IMR-90 (cell line): ENCODE data around the gene FA2H. TPM values are rescaled to one million over a fixed set of nuclear protein-coding genes. Genes with fewer than 3 reads are reported as not detected.

Experiments used
- ATAC-seq: fragments of 200-7000 bp; cut with Tn5 transposase; 2 replicates; pipeline ENCODE4 v1.9.1; 2020; ENCODE audit warnings: low read depth, mild to moderate bottlenecking, moderate library complexity
- BruUV-seq: library from RNA; stranded (reverse); fragments of 400-500 nt; replicated peaks from 2 replicates; lab custom pipeline; 2021; lab: Mats Ljungman, UMichigan
- CTCF ChIA-PET: fragments of 300-600 bp; formaldehyde crosslinking; extraction: SDS; loops from one replicate; lab custom pipeline; 2021; ENCODE audit warnings: antibody characterized with exemption; lab: Yijun Ruan, JAX
- POLR2A ChIA-PET: fragments of 300-600 bp; sonication (Branson Sonifier 250); formaldehyde crosslinking; loops from one replicate; lab custom pipeline; 2022; ENCODE audit warnings: antibody characterized with exemption; ENCODE audit not compliant: unreplicated experiment; lab: Charles Lee
- DNase-seq: peaks from one replicate; pipeline ENCODE4 v3.0.0; 2013
- H2AFZ ChIP-seq: replicated peaks from 2 replicates; pipeline ENCODE3; 2013; ENCODE audit warnings: low read length, mild to moderate bottlenecking; ENCODE audit not compliant: poor library complexity
- H2AK5ac ChIP-seq: 2 replicates; pipeline ENCODE4 v1.6.1; 2013; ENCODE audit warnings: low read depth, low read length, inconsistent platforms
- H2AK9ac ChIP-seq: replicated peaks from 2 replicates; pipeline ENCODE3; 2013; ENCODE audit warnings: mild to moderate bottlenecking, low read depth, low read length, moderate library complexity; ENCODE audit not compliant: poor library complexity
- H2BK120ac ChIP-seq: 2 replicates; pipeline ENCODE4 v1.6.1; 2013; ENCODE audit warnings: low read depth, low read length, inconsistent platforms
- H2BK15ac ChIP-seq: 3 replicates; pipeline ENCODE4 v1.6.1; 2013; ENCODE audit warnings: low read depth, low read length, inconsistent platforms
- H2BK20ac ChIP-seq: 2 replicates; pipeline ENCODE4 v1.6.1; 2013; ENCODE audit warnings: low read depth, mild to moderate bottlenecking, inconsistent platforms, low read length, moderate library complexity
- H2BK5ac ChIP-seq: 2 replicates; pipeline ENCODE4 v1.6.1; 2013; ENCODE audit warnings: mild to moderate bottlenecking, low read depth, low read length, inconsistent platforms; ENCODE audit not compliant: poor library complexity, severe bottlenecking
- H3K14ac ChIP-seq: replicated peaks from 2 replicates; pipeline ENCODE4 v1.6.1; 2013; ENCODE audit warnings: low read depth, low read length, inconsistent platforms
- H3K18ac ChIP-seq: 2 replicates; pipeline ENCODE4 v1.6.1; 2013; ENCODE audit warnings: low read depth, low read length, control low read depth
- H3K23ac ChIP-seq: 2 replicates; pipeline ENCODE4 v1.6.1; 2013; ENCODE audit warnings: low read depth, low read length, inconsistent platforms
- H3K27ac ChIP-seq: 2 replicates; pipeline ENCODE4 v1.5.1; 2013; ENCODE audit warnings: mild to moderate bottlenecking, control low read depth, low read length; ENCODE audit not compliant: insufficient read depth
- H3K27me3 ChIP-seq: 2 replicates; pipeline ENCODE4 v1.6.1; 2013; ENCODE audit warnings: low read length; ENCODE audit not compliant: control insufficient read depth, insufficient read depth
- H3K36me3 ChIP-seq: 2 replicates; pipeline ENCODE4 v1.6.1; 2013; ENCODE audit warnings: low read length, mixed read lengths; ENCODE audit not compliant: control insufficient read depth, insufficient read depth
- H3K4ac ChIP-seq: 2 replicates; pipeline ENCODE4 v1.6.1; 2013; ENCODE audit warnings: low read depth, low read length, inconsistent platforms
- H3K4me1 ChIP-seq: 2 replicates; pipeline ENCODE4 v1.6.1; 2013; ENCODE audit warnings: low read length, mixed read lengths; ENCODE audit not compliant: control insufficient read depth, insufficient read depth
- H3K4me2 ChIP-seq: 2 replicates; pipeline ENCODE4 v1.6.1; 2013; ENCODE audit warnings: low read depth, mild to moderate bottlenecking, control low read depth, low read length, moderate library complexity
- H3K4me3 ChIP-seq: 2 replicates; pipeline ENCODE4 v1.5.1; 2013; ENCODE audit warnings: low read depth, mild to moderate bottlenecking, control low read depth, low read length, moderate library complexity; ENCODE audit not compliant: insufficient read depth
- H3K56ac ChIP-seq: 2 replicates; pipeline ENCODE4 v1.6.1; 2013; ENCODE audit warnings: low read length, inconsistent platforms; ENCODE audit not compliant: insufficient read depth; ENCODE audit errors: extremely low read depth
- H3K79me1 ChIP-seq, 2 experiments: 2 replicates each; pipeline ENCODE4 v1.6.1; 2013; ENCODE audit warnings: low read length in 2 of 2, inconsistent platforms in 1 of 2, low read depth in 1 of 2
- H3K9ac ChIP-seq: 2 replicates; pipeline ENCODE4 v1.6.1; 2013; ENCODE audit warnings: low read depth, low read length, control low read depth
- H3K9me1 ChIP-seq: 2 replicates; pipeline ENCODE4 v1.6.1; 2013; ENCODE audit warnings: low read length, inconsistent platforms; ENCODE audit not compliant: insufficient read depth
- H3K9me3 ChIP-seq: 2 replicates; pipeline ENCODE4 v1.6.1; 2013; ENCODE audit warnings: low read length; ENCODE audit not compliant: control insufficient read depth, insufficient read depth
- H4K20me1 ChIP-seq: 2 replicates; pipeline ENCODE4 v1.6.1; 2013; ENCODE audit warnings: low read length, inconsistent platforms; ENCODE audit not compliant: insufficient read depth
- H4K5ac ChIP-seq: 2 replicates; pipeline ENCODE4 v1.6.1; 2013; ENCODE audit warnings: mild to moderate bottlenecking, low read depth, low read length, control low read depth
- H4K8ac ChIP-seq, 2 experiments: 2 replicates each; pipeline ENCODE4 v1.6.1; 2013; ENCODE audit warnings: low read depth in 2 of 2, low read length in 2 of 2, control low read depth in 1 of 2, inconsistent platforms in 1 of 2
- H4K91ac ChIP-seq: 2 replicates; pipeline ENCODE4 v1.6.1; 2013; ENCODE audit warnings: low read depth, low read length, inconsistent platforms; ENCODE audit not compliant: insufficient read depth
- BHLHE40 ChIP-seq: fragments of 150-350 bp; IDR thresholded peaks from 2 replicates; pipeline ENCODE4 v1.6.1; 2016; ENCODE audit warnings: mild to moderate bottlenecking, low read depth, low read length
- CEBPB ChIP-seq: IDR thresholded peaks from 2 replicates; pipeline ENCODE4 v1.6.1; 2012; ENCODE audit warnings: low read depth, low read length, improper control_type of control experiment
- CHD1 ChIP-seq: IDR thresholded peaks from 2 replicates; pipeline ENCODE4 v1.6.1; 2012; ENCODE audit warnings: low read depth, low read length, improper control_type of control experiment
- ELK1 ChIP-seq: fragments of 150-350 bp; IDR thresholded peaks from 2 replicates; pipeline ENCODE4 v1.6.1; 2016; ENCODE audit warnings: low read depth, mild to moderate bottlenecking, low read length, moderate library complexity, borderline replicate concordance
- FOS ChIP-seq: fragments of 150-350 bp; IDR thresholded peaks from 2 replicates; pipeline ENCODE4 v1.6.1; 2016; ENCODE audit warnings: low read depth, low read length
- MAFK ChIP-seq: IDR thresholded peaks from 2 replicates; pipeline ENCODE4 v1.6.1; 2012; ENCODE audit warnings: low read depth, low read length, improper control_type of control experiment
- MXI1 ChIP-seq: IDR thresholded peaks from 2 replicates; pipeline ENCODE4 v1.6.1; 2012; ENCODE audit warnings: low read depth, mild to moderate bottlenecking, low read length, moderate library complexity, borderline replicate concordance
- NFE2L2 ChIP-seq: fragments of 150-350 bp; IDR thresholded peaks from 2 replicates; pipeline ENCODE4 v1.6.1; 2016; ENCODE audit warnings: low read depth, mild to moderate bottlenecking, low read length
- POLR2A ChIP-seq: IDR thresholded peaks from 2 replicates; pipeline ENCODE4 v1.6.1; 2012; ENCODE audit warnings: mild to moderate bottlenecking, low read depth, low read length
- RFX5 ChIP-seq: IDR thresholded peaks from 2 replicates; pipeline ENCODE4 v1.8.0; 2012; ENCODE audit warnings: low read depth, mild to moderate bottlenecking, low read length, moderate library complexity
- SMC3 ChIP-seq: fragments of 150-350 bp; IDR thresholded peaks from 2 replicates; pipeline ENCODE4 v1.6.1; 2016; ENCODE audit warnings: low read depth, mild to moderate bottlenecking, antibody characterized with exemption, low read length, moderate library complexity
- WGBS, 2 experiments: methylation state at CpG; one replicate each; pipeline versions ENCODE4 v1.1.5 to v1.1.7; 2013; ENCODE audit warnings: missing lambda C conversion rate in 2 of 2; ENCODE audit not compliant: insufficient read length in 1 of 2; ENCODE audit errors: extremely low coverage in 2 of 2; 5-methylcytosine and 5-hydroxymethylcytosine counted together
- dilution Hi-C: fragments of 300-500 bp; cut with HindIII; formaldehyde crosslinking; loops from one replicate; pipeline ENCODE4 v1.14.3; 2018; ENCODE audit warnings: low sequenced_read_pairs; ENCODE audit not compliant: unreplicated experiment
- in situ Hi-C: fragments of 300-500 bp; cut with MboI; formaldehyde crosslinking; loops from 3 replicates; pipeline ENCODE4 v1.14.3; 2019; ENCODE audit warnings: low sequenced_read_pairs, inconsistent platforms, mixed read lengths
- intact Hi-C: fragments of 100-400 bp; cut with micrococcal nuclease; formaldehyde crosslinking; loops from 2 replicates; pipeline ENCODE4 v1.10.0; 2022
- polyA plus RNA-seq, 3 experiments: library from polyadenylated mRNA; depleted of rRNA; stranded (reverse); fragments of >200 nt; gene quantifications; 2 replicates each; pipeline ENCODE4 v1.2.3, GENCODE V29; 2012; ENCODE audit warnings: low replicate concordance in 1 of 3
- total RNA-seq: library from RNA; depleted of rRNA; stranded (reverse); fragments of >200 nt; gene quantifications from 2 replicates; pipeline ENCODE4 v1.2.3, GENCODE V29; 2012

The FA2H gene
- total and polyA plus RNA-seq, 2 of the 4 experiments (the other 2 are of a cell fraction): not detected

GRCh38 chr16:74666425-74667254, 108.0 kb downstream of the FA2H start, which contains the start of gene RFWD3:
Gene RFWD3 (minus strand): TSS chr16:74666877. CDS start chr16:74661449, 5,428 bp downstream.
- Histone ChIP-seq H3K56ac (peak within 1 kb of the TSS; percentile 75), H2AFZ (peak within 1 kb of the TSS; percentile 94)

More at GRCh38 chr16:74666425-74667254, 108.0 kb downstream of the FA2H start, which contains the start of gene RFWD3:
- Histone ChIP-seq H3K4me3 (peak within 1 kb of the TSS; percentile 89), H3K36me3 (peaks cover 17% of the 10 kb centered on the region), H4K91ac (peak within 1 kb of the TSS; percentile 53), H3K4me2 (peak within 1 kb of the TSS; percentile 96), H2BK20ac (no peak within 1 kb of the TSS), H3K27me3 (no peaks in the 10 kb centered on the region), H2AK9ac (peak within 1 kb of the TSS; percentile 93), H2AK5ac (peak within 1 kb of the TSS; percentile 35), H2BK5ac (peak within 1 kb of the TSS; percentile 49), H4K8ac (peak within 1 kb of the TSS; percentile 83 to 94), H3K23ac (peak within 1 kb of the TSS; percentile 71; the same call in 1 of the 2 replicates), H4K5ac (peak within 1 kb of the TSS; percentile 89), H3K4ac (peak within 1 kb of the TSS; percentile 68), H3K27ac (peak within 1 kb of the TSS; percentile 70), H3K14ac (peak within 1 kb of the TSS; percentile 64), H3K9me3 (no peaks in the 10 kb centered on the region), H2BK120ac (peak within 1 kb of the TSS; percentile 22; the same call in 1 of the 2 replicates), H3K9ac (peak within 1 kb of the TSS; percentile 82), H3K79me1 (peaks cover 22 to 24% of the 10 kb centered on the region in 2 experiments), H3K9me1 (0 out of 2 replicates have a peak, but pooled peaks cover 3% of the 10 kb centered on the region), H4K20me1 (no peaks in the 10 kb centered on the region; the same call in none of the 2 replicates), H3K18ac (peak within 1 kb of the TSS; percentile 45; the same call in 1 of the 2 replicates), H2BK15ac (peak within 1 kb of the TSS; percentile 62; the same call in 1 of the 3 replicates), H3K4me1 (no peaks in the 10 kb centered on the region)
- TF ChIP-seq MAFK: peak; percentile 56; the same call in 1 of the 2 replicates
- no peak for TF ChIP-seq CHD1
- TF ChIP-seq ELK1: no peak
- TF ChIP-seq CEBPB: no peak
- TF ChIP-seq MXI1: peak; percentile 73; the same call in 1 of the 2 replicates
- peak; percentile 91 for TF ChIP-seq POLR2A
- 0 out of 2 replicates have a peak, but pooled peaks have one; percentile 34 for TF ChIP-seq RFX5
- no peak for TF ChIP-seq SMC3
- TF ChIP-seq BHLHE40: no peak
- no peak for TF ChIP-seq NFE2L2
- TF ChIP-seq FOS: peak; percentile 55; the same call in 1 of the 2 replicates
- in situ Hi-C loops: no loop called here
- WGBS, 2 experiments: 1% methylated on average over 16 of the region's 63 CpGs; no CpG with 5 or more reads in 1 of the 2 experiments
- dilution Hi-C loops: no loop called here
- ChIA-PET CTCF (interaction anchor here (0.6 kb wide), 1 partner anchor 9 kb away, joined by 3 read pairs; no protein-coding TSS in a partner anchor), POLR2A (interaction anchor here (0.6 kb wide), 1 partner anchor 137 kb away, joined by 3 read pairs; no protein-coding TSS in a partner anchor)
- TSS peak; percentile 35 for BruUV-seq
- intact Hi-C loops: no loop called here
- DNase-seq (peak; percentile 99), ATAC-seq (peak; percentile 100)
